Astrocyte of the cerebellum (primary cell): ENCODE measurements around the gene SOCS2.

Experiments used
- DNase-seq: peaks from one replicate; pipeline ENCODE4 v3.0.0-alpha.2; 2011; ENCODE audit warnings: low read depth
- H3K4me3 ChIP-seq: 2 replicates; pipeline ENCODE4 v1.5.1; 2011; ENCODE audit warnings: mild to moderate bottlenecking, low read depth, low read length, moderate library complexity
- in situ Hi-C: cut with HindIII; loops from 2 replicates; pipeline ENCODE4 v1.10.0; 2017; ENCODE audit warnings: low sequenced_read_pairs
- TF ChIP-seq, protein P1 (sequence below): IDR thresholded peaks from 2 replicates; pipeline ENCODE4 v1.5.1; 2012; ENCODE audit warnings: low read length, low read depth, moderate library complexity, mild to moderate bottlenecking; ENCODE audit errors: missing control alignments

Gene SOCS2

GRCh38 chr12:93626160-93626559 is 53.7 kb downstream of the SOCS2 start:
- in situ Hi-C loops: no loop called here
- TF ChIP-seq, protein P1, sequence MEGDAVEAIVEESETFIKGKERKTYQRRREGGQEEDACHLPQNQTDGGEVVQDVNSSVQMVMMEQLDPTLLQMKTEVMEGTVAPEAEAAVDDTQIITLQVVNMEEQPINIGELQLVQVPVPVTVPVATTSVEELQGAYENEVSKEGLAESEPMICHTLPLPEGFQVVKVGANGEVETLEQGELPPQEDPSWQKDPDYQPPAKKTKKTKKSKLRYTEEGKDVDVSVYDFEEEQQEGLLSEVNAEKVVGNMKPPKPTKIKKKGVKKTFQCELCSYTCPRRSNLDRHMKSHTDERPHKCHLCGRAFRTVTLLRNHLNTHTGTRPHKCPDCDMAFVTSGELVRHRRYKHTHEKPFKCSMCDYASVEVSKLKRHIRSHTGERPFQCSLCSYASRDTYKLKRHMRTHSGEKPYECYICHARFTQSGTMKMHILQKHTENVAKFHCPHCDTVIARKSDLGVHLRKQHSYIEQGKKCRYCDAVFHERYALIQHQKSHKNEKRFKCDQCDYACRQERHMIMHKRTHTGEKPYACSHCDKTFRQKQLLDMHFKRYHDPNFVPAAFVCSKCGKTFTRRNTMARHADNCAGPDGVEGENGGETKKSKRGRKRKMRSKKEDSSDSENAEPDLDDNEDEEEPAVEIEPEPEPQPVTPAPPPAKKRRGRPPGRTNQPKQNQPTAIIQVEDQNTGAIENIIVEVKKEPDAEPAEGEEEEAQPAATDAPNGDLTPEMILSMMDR: no peak
- DNase-seq: no peak
- H3K4me3 ChIP-seq: no peak overlapping the region
